ENCODE measurements around the gene RETREG1.

RETREG1 gene

DNA sequence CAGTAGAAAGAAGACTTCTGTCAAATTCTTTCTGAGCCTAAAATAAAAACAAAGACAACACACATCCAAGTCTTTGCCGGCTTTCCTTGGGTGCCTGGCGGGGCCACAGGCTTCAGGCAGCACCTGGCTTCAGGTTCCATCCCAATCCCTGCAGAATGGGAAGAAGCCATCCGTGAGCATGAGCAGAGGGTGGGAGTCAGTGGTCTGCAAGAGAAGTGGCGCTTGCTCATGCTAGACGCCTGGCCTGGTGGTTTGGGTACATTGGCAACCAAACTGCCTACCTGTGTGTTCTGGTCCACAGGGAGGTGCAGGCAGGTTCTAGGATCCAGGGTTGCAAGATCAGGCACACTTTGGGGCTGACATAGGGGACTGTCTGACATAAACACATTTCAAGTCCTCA lies 47.6 kb upstream of the RETREG1 start:
- no peaks in the 10 kb centered on the region for H3K36me3 ChIP-seq (ENCODE audit: insufficient read depth, low read length)
- no peak for TF ChIP-seq CTCF (IDR thresholded peaks at IDR 0.05; ENCODE audit: borderline replicate concordance, extremely low read depth, low read length, poor library complexity, severe bottlenecking)
- H2AFZ ChIP-seq (ENCODE audit: low read depth, low read length), result no peak overlapping the region
- H3K79me2 ChIP-seq (ENCODE audit: insufficient read depth, low read length), result no peaks in the 10 kb centered on the region
- ATAC-seq (ENCODE audit: insufficient read depth, low read depth) (no peak), DNase-seq (no peak)
- no peaks in the 10 kb centered on the region for H4K20me1 ChIP-seq (ENCODE audit: insufficient read depth, low read length)
- no peak overlapping the region for H3K27ac ChIP-seq (ENCODE audit: low read length)
- no peaks in the 10 kb centered on the region for H3K9me3 ChIP-seq (ENCODE audit: insufficient read depth, low read length, severe bottlenecking)
- no peak overlapping the region for H3K9ac ChIP-seq (ENCODE audit: low read depth, low read length)
- H3K27me3 ChIP-seq (ENCODE audit: insufficient read depth, low read length, poor library complexity), result no peaks in the 10 kb centered on the region
- H3K4me1 ChIP-seq (ENCODE audit: insufficient read depth, low read length), result no peaks in the 10 kb centered on the region
- H3K4me2 ChIP-seq (ENCODE audit: insufficient read depth, low read length), result no peak overlapping the region
- no peak overlapping the region for H3K4me3 ChIP-seq (ENCODE audit: low read depth in 1 of 2, low read length in 2 of 2)

DNA sequence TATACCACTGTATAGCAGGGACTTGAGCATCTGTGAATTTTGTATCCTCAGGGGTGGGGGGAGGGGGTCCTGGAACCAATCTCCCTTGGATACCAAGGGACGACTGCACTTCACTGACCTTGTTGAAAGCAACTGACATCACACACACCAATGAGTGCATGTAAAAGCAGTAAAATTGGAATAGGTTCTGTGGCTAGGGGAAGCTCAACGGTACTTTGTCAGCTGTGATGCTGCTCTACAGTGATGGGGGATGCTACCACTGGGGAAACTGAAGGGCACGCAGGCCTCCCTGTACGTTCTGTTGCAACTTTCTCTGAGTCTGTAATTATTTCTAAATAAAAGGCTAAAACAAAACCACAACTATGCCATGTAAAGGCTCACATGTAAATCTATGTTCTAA lies 47.0 kb upstream of the RETREG1 start:
- no peaks in the 10 kb centered on the region for H3K9me3 ChIP-seq (ENCODE audit: insufficient read depth, low read length, severe bottlenecking)
- no peak for TF ChIP-seq CTCF (IDR thresholded peaks at IDR 0.05; ENCODE audit: borderline replicate concordance, extremely low read depth, low read length, poor library complexity, severe bottlenecking)
- TF ChIP-seq EZH2 (IDR thresholded peaks at IDR 0.05; ENCODE audit: borderline replicate concordance, low read depth, low read length, severe bottlenecking), result no peak
- H3K79me2 ChIP-seq (ENCODE audit: insufficient read depth, low read length), result no peaks in the 10 kb centered on the region
- ATAC-seq (ENCODE audit: insufficient read depth, low read depth) (no peak), DNase-seq (no peak)
- H3K27ac ChIP-seq (ENCODE audit: low read length), result no peak overlapping the region
- no peak overlapping the region for H3K4me2 ChIP-seq (ENCODE audit: insufficient read depth, low read length)
- H2AFZ ChIP-seq (ENCODE audit: low read depth, low read length), result no peak overlapping the region
- H3K9ac ChIP-seq (ENCODE audit: low read depth, low read length), result no peak overlapping the region
- H3K4me3 ChIP-seq (ENCODE audit: low read depth in 1 of 2, low read length in 2 of 2), result no peak overlapping the region
- H4K20me1 ChIP-seq (ENCODE audit: insufficient read depth, low read length), result no peaks in the 10 kb centered on the region
- no peaks in the 10 kb centered on the region for H3K4me1 ChIP-seq (ENCODE audit: insufficient read depth, low read length)
- H3K27me3 ChIP-seq (ENCODE audit: insufficient read depth, low read length, poor library complexity), result no peaks in the 10 kb centered on the region
- H3K36me3 ChIP-seq (ENCODE audit: insufficient read depth, low read length), result no peaks in the 10 kb centered on the region

DNA sequence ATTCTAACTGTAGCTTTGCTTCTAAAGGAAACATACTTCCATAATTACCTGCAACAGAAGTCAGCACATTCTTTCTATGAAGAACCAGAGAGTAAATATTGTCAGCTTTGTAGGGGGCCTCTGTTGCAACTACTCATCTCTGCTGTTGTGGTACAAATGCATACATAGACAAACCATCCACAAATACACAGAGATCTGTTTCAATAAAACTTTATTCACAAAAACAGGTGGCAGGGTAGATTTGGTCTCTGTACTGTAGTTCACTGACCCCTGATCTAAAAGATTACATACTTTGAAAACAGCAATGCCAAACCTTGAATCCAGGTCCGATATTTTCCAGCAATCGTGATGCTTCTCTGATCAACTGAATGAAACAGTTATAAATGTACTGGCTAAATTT lies 44.9 kb upstream of the RETREG1 start:
- Histone ChIP-seq H3K79me2 (ENCODE audit: insufficient read depth, low read length) (no peaks in the 10 kb centered on the region), H3K9me3 (ENCODE audit: insufficient read depth, low read length, severe bottlenecking) (no peaks in the 10 kb centered on the region), H3K27me3 (ENCODE audit: insufficient read depth, low read length, poor library complexity) (no peaks in the 10 kb centered on the region), H2AFZ (ENCODE audit: low read depth, low read length) (no peak overlapping the region), H3K9ac (ENCODE audit: low read depth, low read length) (no peak overlapping the region), H3K4me3 (ENCODE audit: low read depth in 1 of 2, low read length in 2 of 2) (no peak overlapping the region), H4K20me1 (ENCODE audit: insufficient read depth, low read length) (no peaks in the 10 kb centered on the region), H3K4me2 (ENCODE audit: insufficient read depth, low read length) (no peak overlapping the region), H3K4me1 (ENCODE audit: insufficient read depth, low read length) (no peaks in the 10 kb centered on the region), H3K36me3 (ENCODE audit: insufficient read depth, low read length) (no peaks in the 10 kb centered on the region), H3K27ac (ENCODE audit: low read length) (no peak overlapping the region)
- no peak for DNase-seq
- no peak for ATAC-seq (ENCODE audit: insufficient read depth, low read depth)
- TF ChIP-seq CTCF (IDR thresholded peaks at IDR 0.05; ENCODE audit: borderline replicate concordance, extremely low read depth, low read length, poor library complexity, severe bottlenecking) (no peak), EZH2 (IDR thresholded peaks at IDR 0.05; ENCODE audit: borderline replicate concordance, low read depth, low read length, severe bottlenecking) (no peak)

DNA sequence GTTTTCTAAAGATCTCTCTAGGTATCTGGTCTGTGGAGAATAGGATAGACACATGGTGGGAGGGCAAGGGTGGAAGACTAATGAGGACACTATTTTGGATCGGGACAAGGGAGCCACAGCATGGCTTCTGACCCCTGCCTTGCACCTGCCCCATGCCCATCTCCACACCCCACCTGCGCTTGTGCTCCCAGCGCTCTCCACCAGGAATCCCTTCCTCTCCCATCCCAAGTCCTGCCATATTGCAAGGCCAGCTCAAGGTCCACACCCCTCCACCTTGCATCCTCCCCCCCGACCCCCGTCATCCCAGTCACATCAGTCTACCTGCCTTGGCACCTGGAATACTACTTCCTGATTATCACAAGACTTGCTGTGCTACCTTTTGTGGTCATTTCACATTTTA lies 44.2 kb upstream of the RETREG1 start:
- Histone ChIP-seq H3K4me2 (ENCODE audit: insufficient read depth, low read length) (no peak overlapping the region), H3K79me2 (ENCODE audit: insufficient read depth, low read length) (no peaks in the 10 kb centered on the region), H3K36me3 (ENCODE audit: insufficient read depth, low read length) (no peaks in the 10 kb centered on the region), H3K9ac (ENCODE audit: low read depth, low read length) (no peak overlapping the region), H2AFZ (ENCODE audit: low read depth, low read length) (no peak overlapping the region), H3K4me3 (ENCODE audit: low read depth in 1 of 2, low read length in 2 of 2) (no peak overlapping the region), H3K27ac (ENCODE audit: low read length) (no peak overlapping the region), H3K27me3 (ENCODE audit: insufficient read depth, low read length, poor library complexity) (no peaks in the 10 kb centered on the region), H3K9me3 (ENCODE audit: insufficient read depth, low read length, severe bottlenecking) (no peaks in the 10 kb centered on the region), H4K20me1 (ENCODE audit: insufficient read depth, low read length) (no peaks in the 10 kb centered on the region), H3K4me1 (ENCODE audit: insufficient read depth, low read length) (no peaks in the 10 kb centered on the region)
- DNase-seq, result no peak
- no peak for ATAC-seq (ENCODE audit: insufficient read depth, low read depth)
- TF ChIP-seq EZH2 (IDR thresholded peaks at IDR 0.05; ENCODE audit: borderline replicate concordance, low read depth, low read length, severe bottlenecking), result no peak
- no peak for TF ChIP-seq CTCF (IDR thresholded peaks at IDR 0.05; ENCODE audit: borderline replicate concordance, extremely low read depth, low read length, poor library complexity, severe bottlenecking)
